ENCODE measurements around the gene IGFBP5. TPM values are rescaled to one million over a fixed set of nuclear protein-coding genes. Genes with fewer than 3 reads are reported as not detected.

The IGFBP5 gene
- total and polyA plus RNA-seq, 7 donors: 13.6 to 773 (median 254) TPM

DNA sequence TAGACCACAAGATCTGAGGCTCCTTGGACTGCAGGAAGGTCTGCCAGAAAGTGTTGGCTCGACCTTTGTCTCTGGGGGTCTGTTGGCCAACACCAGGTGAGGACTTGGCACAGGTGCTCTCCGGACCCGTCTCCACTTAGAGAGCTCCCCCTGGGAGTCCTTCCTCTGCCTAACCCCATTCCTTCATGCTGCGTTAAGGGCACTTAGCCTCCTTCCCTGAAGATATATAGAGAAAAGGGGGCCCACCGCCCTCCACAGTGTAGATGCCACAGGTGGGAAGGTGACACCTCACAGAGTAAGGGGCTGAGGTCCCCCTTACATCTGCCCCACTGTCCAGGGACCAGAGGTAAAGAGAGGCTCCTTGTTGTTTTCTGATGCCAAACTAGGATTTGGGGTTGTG is 8.2 kb downstream of the IGFBP5 start:
- no peaks in the 10 kb centered on the region for H3K27me3 ChIP-seq
- intact Hi-C loops (cut with DNase I): no loop called here
- H3K36me3 ChIP-seq: peaks cover 0 to 77% (median 21%) of the 10 kb centered on the region in 4 donors
- H3K9me3 ChIP-seq: no peaks in the 10 kb centered on the region
- peak overlapping the region; percentile 29 to 93 (median 88) for H3K27ac ChIP-seq
- no peak overlapping the region for H3K4me3 ChIP-seq
- 69 to 85% methylated on average over 5 of the region's 5 CpGs for WGBS, 2 donors
- peaks cover 0 to 90% (median 86%) of the 10 kb centered on the region in 4 donors for H3K4me1 ChIP-seq
- TF ChIP-seq, protein P1, sequence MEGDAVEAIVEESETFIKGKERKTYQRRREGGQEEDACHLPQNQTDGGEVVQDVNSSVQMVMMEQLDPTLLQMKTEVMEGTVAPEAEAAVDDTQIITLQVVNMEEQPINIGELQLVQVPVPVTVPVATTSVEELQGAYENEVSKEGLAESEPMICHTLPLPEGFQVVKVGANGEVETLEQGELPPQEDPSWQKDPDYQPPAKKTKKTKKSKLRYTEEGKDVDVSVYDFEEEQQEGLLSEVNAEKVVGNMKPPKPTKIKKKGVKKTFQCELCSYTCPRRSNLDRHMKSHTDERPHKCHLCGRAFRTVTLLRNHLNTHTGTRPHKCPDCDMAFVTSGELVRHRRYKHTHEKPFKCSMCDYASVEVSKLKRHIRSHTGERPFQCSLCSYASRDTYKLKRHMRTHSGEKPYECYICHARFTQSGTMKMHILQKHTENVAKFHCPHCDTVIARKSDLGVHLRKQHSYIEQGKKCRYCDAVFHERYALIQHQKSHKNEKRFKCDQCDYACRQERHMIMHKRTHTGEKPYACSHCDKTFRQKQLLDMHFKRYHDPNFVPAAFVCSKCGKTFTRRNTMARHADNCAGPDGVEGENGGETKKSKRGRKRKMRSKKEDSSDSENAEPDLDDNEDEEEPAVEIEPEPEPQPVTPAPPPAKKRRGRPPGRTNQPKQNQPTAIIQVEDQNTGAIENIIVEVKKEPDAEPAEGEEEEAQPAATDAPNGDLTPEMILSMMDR (IDR thresholded peaks at IDR 0.05): no peak
- TF ChIP-seq POLR2AphosphoS5 (IDR thresholded peaks at IDR 0.05) (no peak), EP300 (IDR thresholded peaks at IDR 0.05) (no peak), POLR2A (IDR thresholded peaks at IDR 0.05) (no peak)
- peak; percentile 62 for DNase-seq

GRCh38 chr2:216685327-216685875 is 9.9 kb downstream of the IGFBP5 start:
- TF ChIP-seq, protein P1 (IDR thresholded peaks at IDR 0.05): no peak
- TF ChIP-seq POLR2AphosphoS5 (IDR thresholded peaks at IDR 0.05): no peak
- no peak for TF ChIP-seq EP300 (IDR thresholded peaks at IDR 0.05)
- no peak for TF ChIP-seq POLR2A (IDR thresholded peaks at IDR 0.05)
- Histone ChIP-seq H3K4me3 (no peak overlapping the region), H3K27ac (peak overlapping the region; percentile 80 to 93 (median 88)), H3K9me3 (no peaks in the 10 kb centered on the region), H3K27me3 (no peaks in the 10 kb centered on the region), H3K36me3 (peaks cover 0 to 94% (median 21%) of the 10 kb centered on the region in 4 donors), H3K4me1 (peaks cover 0 to 100% (median 97%) of the 10 kb centered on the region in 4 donors)
- 74 to 87% methylated on average over 5 of the region's 5 CpGs for WGBS, 2 donors
- intact Hi-C loops (cut with DNase I): no loop called here
- peak; percentile 50 for DNase-seq

DNA sequence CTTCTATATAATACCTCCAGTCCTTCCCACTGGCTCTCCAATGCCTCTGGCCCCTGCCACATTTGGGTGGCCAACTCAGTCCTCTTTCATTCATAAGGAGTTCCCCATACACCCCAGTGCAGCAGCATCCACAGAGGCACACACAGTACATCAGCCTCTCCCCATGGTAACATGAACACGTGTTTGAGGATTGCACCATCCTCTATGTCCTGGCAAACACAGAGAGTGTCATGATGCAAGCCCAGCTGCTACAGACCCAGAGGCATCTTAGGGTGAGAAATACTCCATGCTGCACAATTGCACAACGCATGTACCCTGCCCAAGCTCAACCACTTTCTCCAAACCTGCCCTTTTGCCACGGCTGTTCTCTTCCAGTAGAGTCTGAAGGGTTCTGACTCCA is 11.5 kb downstream of the IGFBP5 start:
- Histone ChIP-seq H3K9me3 (no peaks in the 10 kb centered on the region), H3K36me3 (peaks cover under 1 to 94% (median 16%) of the 10 kb centered on the region in 4 donors), H3K27ac (peak overlapping the region; percentile 80 to 93 (median 88)), H3K4me3 (no peak overlapping the region), H3K4me1 (peaks cover 0 to 98% (median 96%) of the 10 kb centered on the region in 4 donors), H3K27me3 (no peaks in the 10 kb centered on the region)
- DNase-seq: peak; percentile 95
- WGBS, 2 donors: 30 to 62% methylated on average over 3 of the region's 3 CpGs
- intact Hi-C loops (cut with DNase I): loop anchor here (5.0 kb wide), 1 partner anchor 1028 kb away; no protein-coding TSS in a partner anchor
- TF ChIP-seq, protein P1 (IDR thresholded peaks at IDR 0.05): no peak
- TF ChIP-seq POLR2AphosphoS5 (IDR thresholded peaks at IDR 0.05): peak; percentile 73 to 93 (median 89)
- TF ChIP-seq EP300 (IDR thresholded peaks at IDR 0.05): peak in 3 of 4 donors; percentile 64 to 86 (median 81)

- H3K27ac ChIP-seq: peak overlapping the region; percentile 80 to 93 (median 88)
- no peak overlapping the region for H3K4me3 ChIP-seq
- TF ChIP-seq POLR2A (IDR thresholded peaks at IDR 0.05): no peak
- no peak for TF ChIP-seq EP300 (IDR thresholded peaks at IDR 0.05)
- TF ChIP-seq, protein P1 (IDR thresholded peaks at IDR 0.05): no peak
- no peak for TF ChIP-seq POLR2AphosphoS5 (IDR thresholded peaks at IDR 0.05)
- no peaks in the 10 kb centered on the region for H3K9me3 ChIP-seq
- H3K4me1 ChIP-seq: peaks cover 0 to 77% (median 76%) of the 10 kb centered on the region in 4 donors
- WGBS, 2 donors: 39 to 66% methylated on average over 2 of the region's 2 CpGs
- H3K36me3 ChIP-seq: peaks cover 23 to 94% (median 31%) of the 10 kb centered on the region in 4 donors
- H3K27me3 ChIP-seq: no peaks in the 10 kb centered on the region
- DNase-seq: no peak
- intact Hi-C loops (cut with DNase I): loop anchor here (5.0 kb wide), 1 partner anchor 1031 kb away; no protein-coding TSS in a partner anchor
Observed at GRCh38 chr2:216681683-216682082, 13.7 kb downstream of the IGFBP5 start.

Measured in sigmoid colon (tissue), 7 donors.